ENCODE data around the gene LYPD8.
"Not testable (repeated sequence)": the region's sequence is repeated elsewhere in the genome, so short reads cannot be mapped to it uniquely, and the experiment has no call there.

Gene LYPD8

GRCh38 chr1:248792342-248792741 is 36.8 kb upstream of the LYPD8 start:
- TF ChIP-seq, protein P1, sequence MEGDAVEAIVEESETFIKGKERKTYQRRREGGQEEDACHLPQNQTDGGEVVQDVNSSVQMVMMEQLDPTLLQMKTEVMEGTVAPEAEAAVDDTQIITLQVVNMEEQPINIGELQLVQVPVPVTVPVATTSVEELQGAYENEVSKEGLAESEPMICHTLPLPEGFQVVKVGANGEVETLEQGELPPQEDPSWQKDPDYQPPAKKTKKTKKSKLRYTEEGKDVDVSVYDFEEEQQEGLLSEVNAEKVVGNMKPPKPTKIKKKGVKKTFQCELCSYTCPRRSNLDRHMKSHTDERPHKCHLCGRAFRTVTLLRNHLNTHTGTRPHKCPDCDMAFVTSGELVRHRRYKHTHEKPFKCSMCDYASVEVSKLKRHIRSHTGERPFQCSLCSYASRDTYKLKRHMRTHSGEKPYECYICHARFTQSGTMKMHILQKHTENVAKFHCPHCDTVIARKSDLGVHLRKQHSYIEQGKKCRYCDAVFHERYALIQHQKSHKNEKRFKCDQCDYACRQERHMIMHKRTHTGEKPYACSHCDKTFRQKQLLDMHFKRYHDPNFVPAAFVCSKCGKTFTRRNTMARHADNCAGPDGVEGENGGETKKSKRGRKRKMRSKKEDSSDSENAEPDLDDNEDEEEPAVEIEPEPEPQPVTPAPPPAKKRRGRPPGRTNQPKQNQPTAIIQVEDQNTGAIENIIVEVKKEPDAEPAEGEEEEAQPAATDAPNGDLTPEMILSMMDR (IDR thresholded peaks at IDR 0.05; ENCODE audit: borderline replicate concordance, insufficient read depth, low read depth, low read length): no peak
- H3K4me3 ChIP-seq (ENCODE audit: low read depth, low read length): no peak overlapping the region

DNA sequence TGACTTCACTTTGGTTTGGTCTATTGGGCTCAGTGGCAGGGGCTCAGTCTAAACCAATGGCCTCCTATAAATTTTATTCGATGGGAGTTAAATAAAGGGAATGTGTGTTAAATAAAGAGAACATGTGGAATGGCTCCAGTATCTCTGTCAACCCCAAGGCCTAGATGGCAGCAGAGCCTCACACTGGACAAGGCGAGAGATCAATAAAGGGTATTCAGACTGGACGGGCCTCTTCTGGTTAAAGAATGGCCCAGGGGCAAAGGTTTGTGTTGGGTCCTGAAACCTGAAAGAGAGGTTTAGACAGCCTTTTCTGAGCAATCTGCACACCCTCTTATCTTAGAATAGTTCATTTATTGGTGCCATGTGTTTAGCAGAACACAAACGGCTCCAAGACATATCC is 35.5 kb upstream of the LYPD8 start:
- TF ChIP-seq, protein P1 (IDR thresholded peaks at IDR 0.05; ENCODE audit: borderline replicate concordance, insufficient read depth, low read depth, low read length): no peak
- no peak overlapping the region for H3K4me3 ChIP-seq (ENCODE audit: low read depth, low read length)

DNA sequence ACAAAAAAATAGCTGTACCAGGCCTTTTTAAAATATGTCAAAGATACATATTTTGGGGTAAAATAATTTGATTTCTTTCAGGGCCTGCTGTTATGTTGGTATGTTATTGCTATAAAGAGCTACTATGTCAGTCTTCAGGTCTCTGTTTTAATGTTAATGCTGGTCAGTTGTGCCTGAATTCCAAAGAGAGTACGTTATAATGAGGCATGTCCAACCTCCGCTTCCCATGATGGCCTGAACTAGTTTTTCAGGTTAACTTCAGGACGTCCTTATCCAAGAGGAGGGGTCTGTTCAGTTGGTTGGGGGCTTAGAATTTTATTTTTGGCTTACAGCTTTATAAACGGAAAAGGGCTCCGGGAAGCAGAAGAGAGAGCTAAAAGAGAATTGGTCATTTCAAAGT is 34.9 kb upstream of the LYPD8 start:
- TF ChIP-seq, protein P1 (IDR thresholded peaks at IDR 0.05; ENCODE audit: borderline replicate concordance, insufficient read depth, low read depth, low read length): no peak

DNA sequence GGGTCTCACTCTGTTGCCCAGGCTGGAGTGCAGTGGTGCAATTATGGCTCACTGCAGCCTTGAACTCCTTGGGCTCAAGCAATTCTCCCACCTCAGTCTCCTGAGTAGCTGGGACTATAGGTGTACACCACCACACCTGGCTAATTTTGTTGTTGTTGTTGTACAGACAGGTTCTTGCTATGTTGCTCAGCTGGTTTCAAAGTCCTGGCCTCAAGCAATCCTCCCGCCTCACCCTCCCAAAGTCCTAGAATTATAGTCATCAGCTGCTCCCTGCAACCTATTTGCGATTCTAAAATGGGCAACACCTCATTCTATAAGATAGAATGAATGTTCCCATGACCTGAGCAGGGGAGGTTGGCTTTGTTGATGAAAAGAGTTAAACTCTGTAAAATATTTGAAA is 33.8 kb upstream of the LYPD8 start:
- H3K4me3 ChIP-seq (ENCODE audit: low read depth, low read length): not testable (repeated sequence)

More for the DNA sequence above, 34.9 kb upstream of the LYPD8 start:
- no peak overlapping the region for H3K4me3 ChIP-seq (ENCODE audit: low read depth, low read length)

DNA sequence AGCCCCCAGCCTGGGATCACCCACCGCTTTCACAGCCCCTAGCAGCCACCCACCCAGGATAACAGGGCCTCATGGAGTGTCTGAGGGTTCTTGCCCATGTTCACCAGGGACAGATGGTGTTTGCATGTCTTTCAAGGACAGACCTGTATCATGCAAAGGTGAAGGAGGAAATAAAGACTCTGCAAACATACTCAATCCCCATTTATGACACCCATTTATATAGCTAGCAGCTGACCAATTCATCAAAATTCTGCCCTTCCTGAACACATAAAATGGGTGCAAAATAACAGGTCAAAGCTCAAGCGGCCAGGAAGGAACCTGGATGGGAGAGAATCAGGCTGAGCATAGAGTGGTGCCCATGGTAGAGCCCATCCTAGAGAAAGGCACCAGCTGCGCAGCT is 32.8 kb upstream of the LYPD8 start:
- TF ChIP-seq, protein P1 (IDR thresholded peaks at IDR 0.05; ENCODE audit: borderline replicate concordance, insufficient read depth, low read depth, low read length): no peak
- H3K4me3 ChIP-seq (ENCODE audit: low read depth, low read length): no peak overlapping the region

DNA sequence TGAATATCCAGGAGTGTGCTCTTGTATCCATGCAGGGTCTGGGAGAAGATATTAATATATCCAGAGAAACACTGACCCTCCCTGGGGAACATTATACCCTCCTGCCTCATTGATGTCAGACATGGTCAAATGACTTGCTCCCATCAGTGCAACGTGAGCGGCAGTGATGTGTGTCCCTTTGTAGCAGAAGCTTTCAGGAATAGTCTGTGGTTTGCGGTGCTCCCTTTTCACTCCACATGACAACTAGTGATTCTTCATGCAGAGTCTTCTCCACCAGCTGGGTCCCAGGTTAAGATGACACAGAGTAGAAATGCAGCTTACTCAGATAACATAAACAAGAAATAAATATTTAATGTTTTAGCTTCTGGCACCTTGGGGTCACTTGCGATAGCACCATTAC is 31.9 kb upstream of the LYPD8 start:
- H3K4me3 ChIP-seq (ENCODE audit: low read depth, low read length): no peak overlapping the region
- TF ChIP-seq, protein P1 (IDR thresholded peaks at IDR 0.05; ENCODE audit: borderline replicate concordance, insufficient read depth, low read depth, low read length): no peak

GRCh38 chr1:248786156-248786555 is 30.6 kb upstream of the LYPD8 start:
- H3K4me3 ChIP-seq (ENCODE audit: low read depth, low read length): no peak overlapping the region
- TF ChIP-seq, protein P1 (IDR thresholded peaks at IDR 0.05; ENCODE audit: borderline replicate concordance, insufficient read depth, low read depth, low read length): no peak

- no peak overlapping the region for H3K4me3 ChIP-seq (ENCODE audit: low read depth, low read length)
- TF ChIP-seq, protein P1 (IDR thresholded peaks at IDR 0.05; ENCODE audit: borderline replicate concordance, insufficient read depth, low read depth, low read length): no peak
Measured at GRCh38 chr1:248783367-248783766, 27.8 kb upstream of the LYPD8 start.
